AG10803 (cell line): Measurements from ENCODE around the gene ARHGAP26.
A peak's percentile ranks its signal among the peaks of the same experiment; 100 is the strongest.
"Not testable (repeated sequence)": the region's sequence is repeated elsewhere in the genome, so short reads cannot be mapped to it uniquely, and the experiment has no call there.

ENCODE experiments used
- DNase-seq: peaks from one replicate; pipeline ENCODE4 v3.0.0; 2010; ENCODE audit warnings: low read depth
- H3K4me3 ChIP-seq: 2 replicates; pipeline ENCODE4 v1.5.1; 2011; ENCODE audit warnings: mild to moderate bottlenecking, low read length, control low read depth
- CTCF ChIP-seq: conservative IDR thresholded peaks from 2 replicates; pipeline ENCODE4 v1.5.1; 2011; ENCODE audit warnings: mild to moderate bottlenecking, low read length, control low read depth, inconsistent platforms

Gene ARHGAP26

GRCh38 chr5:142946547-142947426 lies 176.6 kb downstream of the ARHGAP26 start:
- DNase-seq = no peak
- H3K4me3 ChIP-seq = no peak overlapping the region
- no peak for TF ChIP-seq CTCF

- no peak for TF ChIP-seq CTCF
- no peak for DNase-seq
- H3K4me3 ChIP-seq = no peak overlapping the region
These were observed 177.2 kb downstream of the ARHGAP26 start for GRCh38 chr5:142947427-142947709.

- TF ChIP-seq CTCF = no peak
- no peak overlapping the region for H3K4me3 ChIP-seq
- no peak for DNase-seq
These were observed 182.1 kb downstream of the ARHGAP26 start for GRCh38 chr5:142952229-142952628.

GRCh38 chr5:142952871-142953270 lies 182.7 kb downstream of the ARHGAP26 start:
- DNase-seq, H3K4me3 ChIP-seq: not testable (repeated sequence)

GRCh38 chr5:142954455-142954854 lies 184.3 kb downstream of the ARHGAP26 start:
- H3K4me3 ChIP-seq = no peak overlapping the region
- TF ChIP-seq CTCF = no peak
- no peak for DNase-seq

- no peak overlapping the region for H3K4me3 ChIP-seq
- DNase-seq = peak; percentile 41
- no peak for TF ChIP-seq CTCF
These were observed 185.5 kb downstream of the ARHGAP26 start for GRCh38 chr5:142955628-142956027.

- H3K4me3 ChIP-seq = no peak overlapping the region
- TF ChIP-seq CTCF = no peak
- DNase-seq = no peak
These were observed 187.4 kb downstream of the ARHGAP26 start for GRCh38 chr5:142957528-142957927.
